Measurements from ENCODE around the gene C12orf76.

DNA sequence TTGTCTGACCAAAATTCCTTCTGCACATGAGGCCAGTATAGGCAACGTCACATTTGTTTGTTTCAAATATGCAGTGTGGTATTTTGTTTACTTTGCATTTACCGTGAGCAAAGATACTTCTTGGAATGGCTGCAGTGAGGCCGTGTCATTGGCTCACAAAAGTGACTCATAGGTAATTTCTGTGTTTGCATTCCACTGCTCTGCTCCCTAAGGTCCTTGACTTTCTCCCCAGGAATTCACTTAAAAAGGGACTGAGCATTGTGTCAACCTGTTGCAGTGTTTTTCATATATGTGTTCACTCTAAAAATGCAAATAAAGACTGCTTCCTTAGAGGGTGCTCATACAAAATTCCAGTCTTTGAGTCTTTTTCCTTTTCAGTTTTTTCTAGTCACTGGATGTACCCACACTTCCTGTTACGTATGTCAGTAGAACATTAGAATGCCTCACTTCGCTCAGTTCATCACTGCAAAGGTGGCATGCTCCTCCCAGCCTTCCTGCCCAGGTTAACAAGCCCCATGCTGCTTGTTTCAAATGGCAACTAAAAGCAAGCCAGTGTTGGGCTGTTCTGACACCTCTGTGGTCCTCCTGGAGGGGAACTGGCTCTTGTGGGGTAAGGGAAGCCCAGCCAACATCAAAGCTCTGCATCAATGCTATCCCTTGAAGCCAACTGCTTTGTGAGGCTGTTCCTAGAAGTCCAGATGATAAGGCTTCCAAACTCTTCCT, 9.1 kb downstream of the C12orf76 start:
- no peak for TF ChIP-seq ZNF707 (tag by site-specific recombination; IDR thresholded peaks at IDR 0.05)
- TF ChIP-seq, protein P1, sequence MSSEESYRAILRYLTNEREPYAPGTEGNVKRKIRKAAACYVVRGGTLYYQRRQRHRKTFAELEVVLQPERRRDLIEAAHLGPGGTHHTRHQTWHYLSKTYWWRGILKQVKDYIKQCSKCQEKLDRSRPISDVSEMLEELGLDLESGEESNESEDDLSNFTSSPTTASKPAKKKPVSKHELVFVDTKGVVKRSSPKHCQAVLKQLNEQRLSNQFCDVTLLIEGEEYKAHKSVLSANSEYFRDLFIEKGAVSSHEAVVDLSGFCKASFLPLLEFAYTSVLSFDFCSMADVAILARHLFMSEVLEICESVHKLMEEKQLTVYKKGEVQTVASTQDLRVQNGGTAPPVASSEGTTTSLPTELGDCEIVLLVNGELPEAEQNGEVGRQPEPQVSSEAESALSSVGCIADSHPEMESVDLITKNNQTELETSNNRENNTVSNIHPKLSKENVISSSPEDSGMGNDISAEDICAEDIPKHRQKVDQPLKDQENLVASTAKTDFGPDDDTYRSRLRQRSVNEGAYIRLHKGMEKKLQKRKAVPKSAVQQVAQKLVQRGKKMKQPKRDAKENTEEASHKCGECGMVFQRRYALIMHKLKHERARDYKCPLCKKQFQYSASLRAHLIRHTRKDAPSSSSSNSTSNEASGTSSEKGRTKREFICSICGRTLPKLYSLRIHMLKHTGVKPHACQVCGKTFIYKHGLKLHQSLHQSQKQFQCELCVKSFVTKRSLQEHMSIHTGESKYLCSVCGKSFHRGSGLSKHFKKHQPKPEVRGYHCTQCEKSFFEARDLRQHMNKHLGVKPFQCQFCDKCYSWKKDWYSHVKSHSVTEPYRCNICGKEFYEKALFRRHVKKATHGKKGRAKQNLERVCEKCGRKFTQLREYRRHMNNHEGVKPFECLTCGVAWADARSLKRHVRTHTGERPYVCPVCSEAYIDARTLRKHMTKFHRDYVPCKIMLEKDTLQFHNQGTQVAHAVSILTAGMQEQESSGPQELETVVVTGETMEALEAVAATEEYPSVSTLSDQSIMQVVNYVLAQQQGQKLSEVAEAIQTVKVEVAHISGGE (tag by site-specific recombination; conservative IDR thresholded peaks at IDR 0.05; ENCODE audit: low read depth) = no peak
- no peak for TF ChIP-seq ZBTB7A (tag by site-specific recombination; IDR thresholded peaks at IDR 0.05; ENCODE audit: low read depth)
- TF ChIP-seq, protein P2, sequence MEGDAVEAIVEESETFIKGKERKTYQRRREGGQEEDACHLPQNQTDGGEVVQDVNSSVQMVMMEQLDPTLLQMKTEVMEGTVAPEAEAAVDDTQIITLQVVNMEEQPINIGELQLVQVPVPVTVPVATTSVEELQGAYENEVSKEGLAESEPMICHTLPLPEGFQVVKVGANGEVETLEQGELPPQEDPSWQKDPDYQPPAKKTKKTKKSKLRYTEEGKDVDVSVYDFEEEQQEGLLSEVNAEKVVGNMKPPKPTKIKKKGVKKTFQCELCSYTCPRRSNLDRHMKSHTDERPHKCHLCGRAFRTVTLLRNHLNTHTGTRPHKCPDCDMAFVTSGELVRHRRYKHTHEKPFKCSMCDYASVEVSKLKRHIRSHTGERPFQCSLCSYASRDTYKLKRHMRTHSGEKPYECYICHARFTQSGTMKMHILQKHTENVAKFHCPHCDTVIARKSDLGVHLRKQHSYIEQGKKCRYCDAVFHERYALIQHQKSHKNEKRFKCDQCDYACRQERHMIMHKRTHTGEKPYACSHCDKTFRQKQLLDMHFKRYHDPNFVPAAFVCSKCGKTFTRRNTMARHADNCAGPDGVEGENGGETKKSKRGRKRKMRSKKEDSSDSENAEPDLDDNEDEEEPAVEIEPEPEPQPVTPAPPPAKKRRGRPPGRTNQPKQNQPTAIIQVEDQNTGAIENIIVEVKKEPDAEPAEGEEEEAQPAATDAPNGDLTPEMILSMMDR (tag by site-specific recombination; IDR thresholded peaks at IDR 0.05) = no peak
